ENCODE data around the gene LMAN1L.

LMAN1L gene

GRCh38 chr15:74826364-74826819 is 13.8 kb downstream of the LMAN1L start, which contains the start of gene CPLX3:
Gene CPLX3 (plus strand): TSS chr15:74826627. CDS start chr15:74826704, 77 bp downstream.
- no peaks in the 10 kb centered on the region for H3K9me3 ChIP-seq (ENCODE audit: control insufficient read depth in 5 of 5, low read length in 5 of 5)
- peaks cover 19 to 38% (median 26%) of the 10 kb centered on the region in 5 donors for H3K27me3 ChIP-seq (ENCODE audit: control insufficient read depth in 5 of 5, insufficient read depth in 4 of 5, low read length in 5 of 5)
- H3K36me3 ChIP-seq (ENCODE audit: control insufficient read depth in 5 of 5, insufficient read depth in 5 of 5, low read length in 5 of 5): no peaks in the 10 kb centered on the region
- peaks cover 0 to 5% (median 0%) of the 10 kb centered on the region in 5 donors for H3K4me1 ChIP-seq (ENCODE audit: control insufficient read depth in 5 of 5, insufficient read depth in 5 of 5, low read length in 5 of 5)
- no peak within 1 kb of the TSS for H3K9ac ChIP-seq (ENCODE audit: low read length in 5 of 5)
- H3K27ac ChIP-seq (ENCODE audit: low read depth, low read length): no peak within 1 kb of the TSS
- no peak within 1 kb of the TSS for H3K4me3 ChIP-seq (ENCODE audit: low read depth in 1 of 5, low read length in 5 of 5)

- Histone ChIP-seq H3K27me3 (ENCODE audit: control insufficient read depth in 5 of 5, insufficient read depth in 4 of 5, low read length in 5 of 5) (peaks cover 19 to 38% (median 26%) of the 10 kb centered on the region in 5 donors), H3K9me3 (ENCODE audit: control insufficient read depth in 5 of 5, low read length in 5 of 5) (no peaks in the 10 kb centered on the region), H3K4me3 (ENCODE audit: low read depth in 1 of 5, low read length in 5 of 5) (no peak overlapping the region), H3K4me1 (ENCODE audit: control insufficient read depth in 5 of 5, insufficient read depth in 5 of 5, low read length in 5 of 5) (peaks cover 0 to 5% (median 0%) of the 10 kb centered on the region in 5 donors), H3K9ac (ENCODE audit: low read length in 5 of 5) (no peak overlapping the region), H3K27ac (ENCODE audit: low read depth, low read length) (no peak overlapping the region), H3K36me3 (ENCODE audit: control insufficient read depth in 5 of 5, insufficient read depth in 5 of 5, low read length in 5 of 5) (no peaks in the 10 kb centered on the region)
Observed at GRCh38 chr15:74826921-74827320, 14.3 kb downstream of the LMAN1L start.

- H3K4me3 ChIP-seq (ENCODE audit: low read depth in 1 of 5, low read length in 5 of 5): no peak overlapping the region
- H3K27ac ChIP-seq (ENCODE audit: low read depth, low read length): no peak overlapping the region
- no peak overlapping the region for H3K9ac ChIP-seq (ENCODE audit: low read length in 5 of 5)
- peaks cover 19 to 38% (median 26%) of the 10 kb centered on the region in 5 donors for H3K27me3 ChIP-seq (ENCODE audit: control insufficient read depth in 5 of 5, insufficient read depth in 4 of 5, low read length in 5 of 5)
- no peaks in the 10 kb centered on the region for H3K36me3 ChIP-seq (ENCODE audit: control insufficient read depth in 5 of 5, insufficient read depth in 5 of 5, low read length in 5 of 5)
- H3K9me3 ChIP-seq (ENCODE audit: control insufficient read depth in 5 of 5, low read length in 5 of 5): no peaks in the 10 kb centered on the region
- H3K4me1 ChIP-seq (ENCODE audit: control insufficient read depth in 5 of 5, insufficient read depth in 5 of 5, low read length in 5 of 5): peaks cover 0 to 5% (median 0%) of the 10 kb centered on the region in 5 donors
Observed at GRCh38 chr15:74827614-74828013, 15.0 kb downstream of the LMAN1L start.

GRCh38 chr15:74828835-74829234 is 16.2 kb downstream of the LMAN1L start:
- Histone ChIP-seq H3K9ac (ENCODE audit: low read length in 5 of 5) (no peak overlapping the region), H3K27ac (ENCODE audit: low read depth, low read length) (no peak overlapping the region), H3K27me3 (ENCODE audit: control insufficient read depth in 5 of 5, insufficient read depth in 4 of 5, low read length in 5 of 5) (peaks cover 19 to 35% (median 26%) of the 10 kb centered on the region in 5 donors), H3K36me3 (ENCODE audit: control insufficient read depth in 5 of 5, insufficient read depth in 5 of 5, low read length in 5 of 5) (no peaks in the 10 kb centered on the region), H3K9me3 (ENCODE audit: control insufficient read depth in 5 of 5, low read length in 5 of 5) (no peaks in the 10 kb centered on the region), H3K4me3 (ENCODE audit: low read depth in 1 of 5, low read length in 5 of 5) (no peak overlapping the region), H3K4me1 (ENCODE audit: control insufficient read depth in 5 of 5, insufficient read depth in 5 of 5, low read length in 5 of 5) (peaks cover 0 to 14% (median 0%) of the 10 kb centered on the region in 5 donors)

GRCh38 chr15:74829486-74829885 is 16.9 kb downstream of the LMAN1L start:
- Histone ChIP-seq H3K27me3 (ENCODE audit: control insufficient read depth in 5 of 5, insufficient read depth in 4 of 5, low read length in 5 of 5) (peaks cover 19 to 33% (median 26%) of the 10 kb centered on the region in 5 donors), H3K9ac (ENCODE audit: low read length in 5 of 5) (no peak overlapping the region), H3K27ac (ENCODE audit: low read depth, low read length) (no peak overlapping the region), H3K9me3 (ENCODE audit: control insufficient read depth in 5 of 5, low read length in 5 of 5) (no peaks in the 10 kb centered on the region), H3K4me3 (ENCODE audit: low read depth in 1 of 5, low read length in 5 of 5) (no peak overlapping the region), H3K4me1 (ENCODE audit: control insufficient read depth in 5 of 5, insufficient read depth in 5 of 5, low read length in 5 of 5) (peaks cover 0 to 14% (median 0%) of the 10 kb centered on the region in 5 donors), H3K36me3 (ENCODE audit: control insufficient read depth in 5 of 5, insufficient read depth in 5 of 5, low read length in 5 of 5) (no peaks in the 10 kb centered on the region)

- Histone ChIP-seq H3K27ac (ENCODE audit: low read depth, low read length) (no peak overlapping the region), H3K9ac (ENCODE audit: low read length in 5 of 5) (no peak overlapping the region), H3K27me3 (ENCODE audit: control insufficient read depth in 5 of 5, insufficient read depth in 4 of 5, low read length in 5 of 5) (peaks cover 19 to 32% (median 26%) of the 10 kb centered on the region in 5 donors)
Observed at GRCh38 chr15:74829991-74830390, 17.4 kb downstream of the LMAN1L start.

GRCh38 chr15:74830868-74831267 is 18.2 kb downstream of the LMAN1L start:
- peaks cover 0 to 5% (median 4%) of the 10 kb centered on the region in 5 donors for H3K36me3 ChIP-seq (ENCODE audit: control insufficient read depth in 5 of 5, insufficient read depth in 5 of 5, low read length in 5 of 5)
- no peak overlapping the region for H3K27ac ChIP-seq (ENCODE audit: low read depth, low read length)
- H3K9ac ChIP-seq (ENCODE audit: low read length in 5 of 5): no peak overlapping the region
- no peaks in the 10 kb centered on the region for H3K9me3 ChIP-seq (ENCODE audit: control insufficient read depth in 5 of 5, low read length in 5 of 5)
- H3K4me1 ChIP-seq (ENCODE audit: control insufficient read depth in 5 of 5, insufficient read depth in 5 of 5, low read length in 5 of 5): peaks cover 0 to 14% (median 0%) of the 10 kb centered on the region in 5 donors
- no peak overlapping the region for H3K4me3 ChIP-seq (ENCODE audit: low read depth in 1 of 5, low read length in 5 of 5)
- H3K27me3 ChIP-seq (ENCODE audit: control insufficient read depth in 5 of 5, insufficient read depth in 4 of 5, low read length in 5 of 5): peaks cover 19 to 31% (median 22%) of the 10 kb centered on the region in 5 donors

More at GRCh38 chr15:74829991-74830390, 17.4 kb downstream of the LMAN1L start:
- Histone ChIP-seq H3K9me3 (ENCODE audit: control insufficient read depth in 5 of 5, low read length in 5 of 5) (no peaks in the 10 kb centered on the region), H3K4me3 (ENCODE audit: low read depth in 1 of 5, low read length in 5 of 5) (no peak overlapping the region), H3K4me1 (ENCODE audit: control insufficient read depth in 5 of 5, insufficient read depth in 5 of 5, low read length in 5 of 5) (peaks cover 0 to 14% (median 0%) of the 10 kb centered on the region in 5 donors), H3K36me3 (ENCODE audit: control insufficient read depth in 5 of 5, insufficient read depth in 5 of 5, low read length in 5 of 5) (no peaks in the 10 kb centered on the region)

GRCh38 chr15:74831813-74832495 is 19.3 kb downstream of the LMAN1L start:
- Histone ChIP-seq H3K27me3 (ENCODE audit: control insufficient read depth in 5 of 5, insufficient read depth in 4 of 5, low read length in 5 of 5) (peaks cover 15 to 27% (median 19%) of the 10 kb centered on the region in 5 donors), H3K4me3 (ENCODE audit: low read depth in 1 of 5, low read length in 5 of 5) (no peak overlapping the region), H3K9me3 (ENCODE audit: control insufficient read depth in 5 of 5, low read length in 5 of 5) (no peaks in the 10 kb centered on the region), H3K9ac (ENCODE audit: low read length in 5 of 5) (no peak overlapping the region), H3K27ac (ENCODE audit: low read depth, low read length) (no peak overlapping the region), H3K36me3 (ENCODE audit: control insufficient read depth in 5 of 5, insufficient read depth in 5 of 5, low read length in 5 of 5) (peaks cover 0 to 15% (median 12%) of the 10 kb centered on the region in 5 donors), H3K4me1 (ENCODE audit: control insufficient read depth in 5 of 5, insufficient read depth in 5 of 5, low read length in 5 of 5) (peaks cover 0 to 11% (median 0%) of the 10 kb centered on the region in 5 donors)

- Histone ChIP-seq H3K9me3 (ENCODE audit: control insufficient read depth in 5 of 5, low read length in 5 of 5) (no peaks in the 10 kb centered on the region), H3K9ac (ENCODE audit: low read length in 5 of 5) (no peak overlapping the region), H3K36me3 (ENCODE audit: control insufficient read depth in 5 of 5, insufficient read depth in 5 of 5, low read length in 5 of 5) (peaks cover 0 to 24% (median 17%) of the 10 kb centered on the region in 5 donors), H3K4me3 (ENCODE audit: low read depth in 1 of 5, low read length in 5 of 5) (no peak overlapping the region), H3K27me3 (ENCODE audit: control insufficient read depth in 5 of 5, insufficient read depth in 4 of 5, low read length in 5 of 5) (peaks cover 6 to 18% (median 10%) of the 10 kb centered on the region in 5 donors), H3K27ac (ENCODE audit: low read depth, low read length) (no peak overlapping the region), H3K4me1 (ENCODE audit: control insufficient read depth in 5 of 5, insufficient read depth in 5 of 5, low read length in 5 of 5) (peaks cover 0 to 11% (median 0%) of the 10 kb centered on the region in 5 donors)
Observed at GRCh38 chr15:74832826-74833225, 20.2 kb downstream of the LMAN1L start.

GRCh38 chr15:74833376-74834107 is 20.9 kb downstream of the LMAN1L start:
- Histone ChIP-seq H3K4me1 (ENCODE audit: control insufficient read depth in 5 of 5, insufficient read depth in 5 of 5, low read length in 5 of 5) (peaks cover 0 to 11% (median 0%) of the 10 kb centered on the region in 5 donors), H3K27ac (ENCODE audit: low read depth, low read length) (no peak overlapping the region), H3K9ac (ENCODE audit: low read length in 5 of 5) (no peak overlapping the region), H3K4me3 (ENCODE audit: low read depth in 1 of 5, low read length in 5 of 5) (no peak overlapping the region), H3K27me3 (ENCODE audit: control insufficient read depth in 5 of 5, insufficient read depth in 4 of 5, low read length in 5 of 5) (peaks cover 0 to 11% (median 3%) of the 10 kb centered on the region in 5 donors), H3K9me3 (ENCODE audit: control insufficient read depth in 5 of 5, low read length in 5 of 5) (no peaks in the 10 kb centered on the region), H3K36me3 (ENCODE audit: control insufficient read depth in 5 of 5, insufficient read depth in 5 of 5, low read length in 5 of 5) (peaks cover 0 to 31% (median 23%) of the 10 kb centered on the region in 5 donors)

All from subcutaneous abdominal adipose tissue (tissue), 5 donors.